Right renal pelvis (tissue), 4 donors: Measurements from ENCODE around the gene ZBTB20. TPM values are rescaled to one million over a fixed set of nuclear protein-coding genes. Genes with fewer than 3 reads are reported as not detected.

Experiments used
- DNase-seq, 4 donors: peaks; one replicate each; pipeline ENCODE4 v3.0.0-alpha.2; 2013; ENCODE audit warnings: low read depth in 4 of 4, low spot score in 3 of 4, missing footprints in 1 of 4
- polyA plus RNA-seq, 4 donors: library from polyadenylated mRNA; unstranded; fragments of 120-200 nt; gene quantifications; one replicate each; pipeline ENCODE4 v1.2.1, GENCODE V29; 2013; ENCODE audit not compliant: insufficient read length in 4 of 4

Gene ZBTB20
- polyA plus RNA-seq, 4 donors: 4.5 to 5.3 (median 4.9) TPM

GRCh38 chr3:114562557-114562956 lies 584.5 kb downstream of the ZBTB20 start:
- no peak for DNase-seq

GRCh38 chr3:114558271-114558670 lies 588.8 kb downstream of the ZBTB20 start:
- DNase-seq: no peak

- no peak for DNase-seq
Measured at GRCh38 chr3:114557791-114558190, 589.3 kb downstream of the ZBTB20 start.

- peak in 1 of 4 donors; percentile 2 for DNase-seq
Measured at GRCh38 chr3:114556657-114557213, 590.4 kb downstream of the ZBTB20 start.

GRCh38 chr3:114554731-114555130 lies 592.4 kb downstream of the ZBTB20 start:
- DNase-seq: no peak

- no peak for DNase-seq
Measured at GRCh38 chr3:114553949-114554593, 593.0 kb downstream of the ZBTB20 start.

GRCh38 chr3:114552527-114552812 lies 594.6 kb downstream of the ZBTB20 start:
- DNase-seq: no peak

- no peak for DNase-seq
Measured at GRCh38 chr3:114551770-114552526, 595.1 kb downstream of the ZBTB20 start.

- no peak for DNase-seq
Measured at GRCh38 chr3:114550165-114550564, 596.9 kb downstream of the ZBTB20 start.

GRCh38 chr3:114545193-114545592 lies 601.9 kb downstream of the ZBTB20 start:
- no peak for DNase-seq

- DNase-seq: no peak
Measured at GRCh38 chr3:114542359-114542758, 604.7 kb downstream of the ZBTB20 start.

GRCh38 chr3:114539525-114539924 lies 607.6 kb downstream of the ZBTB20 start:
- DNase-seq: no peak

- no peak for DNase-seq
Measured at GRCh38 chr3:114538211-114538610, 608.9 kb downstream of the ZBTB20 start.

- DNase-seq: no peak
Measured at GRCh38 chr3:114528517-114528916, 618.6 kb downstream of the ZBTB20 start.

- no peak for DNase-seq
Measured at GRCh38 chr3:114527036-114527644, 619.9 kb downstream of the ZBTB20 start.

GRCh38 chr3:114525278-114525677 lies 621.8 kb downstream of the ZBTB20 start:
- DNase-seq: no peak

GRCh38 chr3:114519415-114519814 lies 627.7 kb downstream of the ZBTB20 start:
- peak; percentile 31 to 51 (median 42) for DNase-seq

- DNase-seq: no peak
Measured at GRCh38 chr3:114518206-114518808, 628.8 kb downstream of the ZBTB20 start.

- no peak for DNase-seq
Measured at GRCh38 chr3:114510201-114510600, 636.9 kb downstream of the ZBTB20 start.

GRCh38 chr3:114509756-114510155 lies 637.3 kb downstream of the ZBTB20 start:
- DNase-seq: no peak

- no peak for DNase-seq
Measured at GRCh38 chr3:114508976-114509375, 638.1 kb downstream of the ZBTB20 start.
